ENCODE data around the gene UNC5B. TPM values are rescaled to one million over a fixed set of nuclear protein-coding genes. Genes with fewer than 3 reads are reported as not detected.

Gene UNC5B
- total RNA-seq, 1 experiment from 2014 or later, result 49.6 TPM

GRCh38 chr10:71254834-71255549 is 42.6 kb downstream of the UNC5B start (continued):
- TF ChIP-seq AR (CRISPR knock-in tag; IDR thresholded peaks at IDR 0.05) (no peak), NR3C1 (CRISPR knock-in tag; conservative IDR thresholded peaks at IDR 0.05; ENCODE audit: low read depth) (no peak), JUN (CRISPR knock-in tag; IDR thresholded peaks at IDR 0.05) (no peak), ARID4B (CRISPR knock-in tag; IDR thresholded peaks at IDR 0.05; ENCODE audit: borderline replicate concordance) (no peak), ERG (CRISPR knock-in tag; IDR thresholded peaks at IDR 0.05) (no peak), TP53 (CRISPR knock-in tag; IDR thresholded peaks at IDR 0.05) (no peak)

- H3K4me1 Mint-ChIP-seq, result peaks cover 59% of the 10 kb centered on the region
- POLR2A ChIA-PET, result no interaction called here
- CTCF ChIA-PET, result interaction anchor here (0.8 to 6.0 kb wide), 3 partner anchors 13 to 352 kb away, joined by 3 to 45 read pairs (median 3); no protein-coding TSS in a partner anchor
- no peak for TF ChIP-seq ZNF281 (CRISPR knock-in tag; IDR thresholded peaks at IDR 0.05)
- TF ChIP-seq ZNF425 (CRISPR knock-in tag; conservative IDR thresholded peaks at IDR 0.05), result no peak
- TF ChIP-seq ATF2 (CRISPR knock-in tag; IDR thresholded peaks at IDR 0.05; ENCODE audit: borderline replicate concordance, low read depth), result no peak
- TF ChIP-seq ZSCAN18 (CRISPR knock-in tag; IDR thresholded peaks at IDR 0.05), result no peak
- TF ChIP-seq IRF1 (CRISPR knock-in tag; IDR thresholded peaks at IDR 0.05), result no peak
- TF ChIP-seq ZNF121 (CRISPR knock-in tag; IDR thresholded peaks at IDR 0.05), result no peak
- no peak for TF ChIP-seq E2F5 (CRISPR knock-in tag; IDR thresholded peaks at IDR 0.05)
- TF ChIP-seq ETV6 (CRISPR knock-in tag; IDR thresholded peaks at IDR 0.05), result no peak
Measured at GRCh38 chr10:71255550-71255807, 43.1 kb downstream of the UNC5B start.

More at GRCh38 chr10:71255550-71255807, 43.1 kb downstream of the UNC5B start:
- no peak overlapping the region for H3K4me3 Mint-ChIP-seq
- H3K9me3 Mint-ChIP-seq, result peaks cover 5% of the 10 kb centered on the region; the same call in 1 of the 2 replicates
- DNase-seq (ENCODE audit: low spot score) (no peak), ATAC-seq (no peak)
- no peaks in the 10 kb centered on the region for H3K27me3 Mint-ChIP-seq (ENCODE audit: low read depth)
- no peak overlapping the region; the same call in 1 of the 2 replicates for H3K27ac Mint-ChIP-seq
- H3K36me3 Mint-ChIP-seq, result peaks cover 6% of the 10 kb centered on the region; the same call in 1 of the 2 replicates

Data from WTC11 (cell line).